GM12872 (cell line): ENCODE measurements around the gene SH3GL1.

ENCODE experiments used
- TF ChIP-seq, protein P1 (sequence below): IDR thresholded peaks from 3 replicates; pipeline ENCODE4 v1.5.1; 2011; ENCODE audit warnings: low read depth, mild to moderate bottlenecking, low read length, moderate library complexity; ENCODE audit not compliant: insufficient read depth

SH3GL1 gene

DNA sequence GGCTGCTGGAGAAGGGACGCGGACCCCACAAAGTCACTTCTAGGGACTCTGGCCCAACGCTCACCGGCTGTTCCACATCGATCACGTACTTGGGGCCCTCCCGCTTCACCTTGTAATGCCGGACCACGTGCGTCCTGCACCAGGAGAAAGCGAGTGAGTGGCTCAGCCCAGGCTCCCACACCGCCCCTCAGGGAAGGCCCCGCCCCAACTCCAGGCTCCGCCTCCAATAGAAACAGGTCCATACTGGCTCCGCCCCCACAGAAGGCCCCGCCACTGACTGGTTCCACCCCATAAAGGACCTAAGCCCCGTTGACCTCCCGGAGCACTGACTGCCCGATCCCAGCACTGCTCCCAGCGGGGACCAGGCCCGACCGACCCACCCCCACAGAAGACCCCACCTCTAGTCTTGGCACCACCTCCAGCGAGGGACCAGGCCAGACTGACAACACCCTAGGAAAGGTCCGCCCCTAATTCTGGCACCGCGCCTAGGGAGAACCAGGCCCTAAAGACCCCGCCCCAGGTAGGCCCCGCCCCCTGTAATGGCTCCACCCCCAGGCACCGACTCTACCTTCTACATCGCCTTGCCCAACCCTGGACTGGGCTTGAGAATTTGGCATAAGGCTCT lies 73.0 kb downstream of the SH3GL1 start:
- TF ChIP-seq, protein P1, sequence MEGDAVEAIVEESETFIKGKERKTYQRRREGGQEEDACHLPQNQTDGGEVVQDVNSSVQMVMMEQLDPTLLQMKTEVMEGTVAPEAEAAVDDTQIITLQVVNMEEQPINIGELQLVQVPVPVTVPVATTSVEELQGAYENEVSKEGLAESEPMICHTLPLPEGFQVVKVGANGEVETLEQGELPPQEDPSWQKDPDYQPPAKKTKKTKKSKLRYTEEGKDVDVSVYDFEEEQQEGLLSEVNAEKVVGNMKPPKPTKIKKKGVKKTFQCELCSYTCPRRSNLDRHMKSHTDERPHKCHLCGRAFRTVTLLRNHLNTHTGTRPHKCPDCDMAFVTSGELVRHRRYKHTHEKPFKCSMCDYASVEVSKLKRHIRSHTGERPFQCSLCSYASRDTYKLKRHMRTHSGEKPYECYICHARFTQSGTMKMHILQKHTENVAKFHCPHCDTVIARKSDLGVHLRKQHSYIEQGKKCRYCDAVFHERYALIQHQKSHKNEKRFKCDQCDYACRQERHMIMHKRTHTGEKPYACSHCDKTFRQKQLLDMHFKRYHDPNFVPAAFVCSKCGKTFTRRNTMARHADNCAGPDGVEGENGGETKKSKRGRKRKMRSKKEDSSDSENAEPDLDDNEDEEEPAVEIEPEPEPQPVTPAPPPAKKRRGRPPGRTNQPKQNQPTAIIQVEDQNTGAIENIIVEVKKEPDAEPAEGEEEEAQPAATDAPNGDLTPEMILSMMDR = no peak

DNA sequence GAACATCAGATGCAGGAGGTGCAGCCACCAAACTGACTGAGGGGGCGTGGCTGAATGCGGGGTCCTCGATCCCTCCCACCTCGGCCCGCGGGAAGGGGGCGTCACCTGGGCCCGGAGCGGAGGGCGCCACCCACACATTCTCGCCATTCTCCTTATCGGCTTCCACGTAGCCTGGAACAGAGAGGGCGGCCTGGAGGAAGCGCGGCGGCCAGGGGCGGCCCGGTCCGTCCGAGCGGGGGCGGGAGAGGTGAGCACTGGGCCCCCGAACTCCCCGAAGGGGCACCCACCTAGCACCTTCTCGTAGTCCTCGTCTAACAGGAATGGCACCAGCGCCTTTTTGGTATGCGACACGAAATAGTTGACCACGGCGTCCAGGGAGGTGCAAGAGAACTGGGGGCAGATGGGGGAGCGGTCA lies 73.5 kb downstream of the SH3GL1 start:
- TF ChIP-seq, protein P1 = no peak

DNA sequence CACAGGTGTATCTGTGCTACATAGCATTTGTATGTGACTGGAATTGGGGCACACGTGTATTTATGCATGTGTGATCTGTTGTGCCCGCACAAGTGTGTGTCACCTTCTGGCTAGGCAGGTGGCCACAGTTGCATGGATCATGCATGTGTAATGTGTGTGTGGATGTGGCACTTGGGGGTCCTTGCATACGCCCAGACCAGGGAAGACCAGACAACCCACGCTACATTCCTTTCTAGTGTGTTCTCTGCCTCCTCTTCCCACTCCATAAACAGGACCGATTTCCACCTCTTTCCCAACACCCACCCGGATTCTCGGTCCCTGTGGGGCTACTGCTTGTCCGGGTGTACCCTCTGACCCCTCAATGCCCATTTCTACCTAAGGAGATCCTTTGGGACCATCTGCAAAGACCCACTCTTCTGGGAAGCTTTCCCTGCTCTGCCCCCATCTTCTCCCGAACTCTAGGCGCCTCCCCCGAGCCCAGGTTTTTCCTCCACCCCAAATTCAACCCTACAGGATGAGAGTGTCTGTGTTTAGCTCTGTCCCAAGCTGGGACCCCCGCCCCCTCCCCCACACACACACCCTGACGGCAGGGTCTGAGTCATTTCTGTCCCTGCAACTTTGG lies 74.0 kb downstream of the SH3GL1 start:
- TF ChIP-seq, protein P1 = no peak

DNA sequence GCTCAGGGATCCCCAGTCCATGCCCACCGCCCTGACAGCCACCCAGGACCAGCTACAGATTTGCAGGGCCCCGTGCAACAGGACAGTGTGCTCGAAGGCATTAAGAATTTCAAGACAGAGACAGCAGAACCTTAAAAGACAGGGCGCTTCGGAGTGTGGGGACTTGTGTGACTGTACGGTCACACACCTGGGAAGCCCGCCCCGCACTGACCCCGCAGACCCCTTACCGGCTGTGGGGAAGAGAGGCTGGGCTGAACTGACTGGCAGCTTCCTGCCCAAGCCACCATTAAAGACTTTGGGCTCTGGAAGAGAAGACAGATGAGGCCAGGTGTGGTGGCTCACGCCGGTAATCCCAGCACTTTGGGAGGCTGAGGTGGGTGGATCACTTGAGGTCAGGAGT lies 76.1 kb downstream of the SH3GL1 start:
- TF ChIP-seq, protein P1 = no peak

DNA sequence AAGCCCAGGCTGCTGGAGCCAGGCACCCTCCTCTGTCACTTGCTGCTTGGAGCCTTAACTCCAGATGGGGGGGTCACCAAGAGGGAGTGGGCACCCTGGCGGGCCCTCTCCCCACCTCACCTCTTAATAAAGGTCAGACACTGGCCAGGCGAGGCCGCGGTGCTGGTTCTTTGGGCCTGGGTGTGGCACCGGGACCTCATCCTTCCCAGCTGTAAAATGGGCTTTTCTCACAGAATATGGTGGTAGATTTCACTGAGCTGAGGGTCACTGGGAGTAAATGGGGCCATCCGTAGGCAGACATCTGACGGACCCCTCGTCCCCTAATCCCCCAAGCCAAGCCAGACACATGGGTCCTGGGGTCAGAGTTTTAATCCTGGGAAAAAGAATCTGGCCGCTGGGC lies 76.7 kb downstream of the SH3GL1 start:
- TF ChIP-seq, protein P1 = no peak

DNA sequence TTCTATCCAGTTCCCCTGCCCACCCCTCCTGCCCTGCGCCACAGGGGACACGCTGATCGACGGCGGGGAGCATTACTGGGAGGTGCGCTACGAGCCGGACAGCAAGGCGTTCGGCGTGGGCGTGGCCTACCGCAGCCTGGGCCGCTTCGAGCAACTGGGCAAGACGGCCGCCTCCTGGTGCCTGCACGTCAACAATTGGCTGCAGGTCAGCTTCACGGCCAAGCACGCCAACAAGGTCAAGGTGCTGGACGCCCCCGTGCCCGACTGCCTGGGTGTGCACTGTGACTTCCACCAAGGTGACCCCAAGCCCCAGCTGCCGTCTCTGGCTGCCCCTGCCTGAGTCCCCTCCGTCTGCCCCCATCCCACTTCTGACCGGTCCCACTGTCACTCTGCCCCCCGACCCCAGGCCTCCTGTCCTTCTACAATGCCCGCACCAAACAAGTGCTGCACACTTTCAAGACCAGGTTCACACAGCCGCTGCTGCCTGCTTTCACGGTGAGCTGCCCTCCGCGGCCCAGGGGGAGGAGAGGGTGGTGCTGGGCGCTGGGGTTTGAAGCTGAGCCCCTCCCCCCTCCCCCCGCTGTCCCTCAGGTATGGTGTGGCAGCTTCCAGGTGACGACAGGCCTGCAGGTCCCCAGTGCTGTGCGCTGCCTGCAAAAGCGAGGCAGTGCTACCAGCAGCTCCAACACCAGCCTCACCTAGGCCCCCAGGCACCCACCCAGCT lies 77.2 kb downstream of the SH3GL1 start:
- TF ChIP-seq, protein P1 = no peak

DNA sequence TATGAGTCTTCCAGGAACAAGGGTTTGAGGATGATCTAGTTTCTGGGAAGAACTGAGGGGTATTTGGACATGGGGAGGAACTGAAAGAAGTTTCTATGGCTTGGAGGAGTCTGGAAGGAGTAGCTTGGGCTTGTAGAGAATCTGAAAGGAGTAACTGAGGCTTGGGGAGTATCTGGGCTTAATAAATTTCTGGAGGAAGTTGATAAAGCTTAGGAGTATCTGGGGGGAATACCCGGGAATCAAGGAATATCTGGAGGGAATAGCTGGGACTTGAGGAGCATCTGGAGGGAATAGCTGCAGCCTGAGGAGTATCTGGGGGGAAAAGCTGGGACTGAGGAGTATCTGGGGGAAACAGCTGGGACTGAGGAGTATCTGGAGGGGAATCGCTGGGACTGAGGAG lies 79.9 kb downstream of the SH3GL1 start:
- TF ChIP-seq, protein P1 = no peak
